H9 (cell line): ENCODE results near the gene ITGB3. TPM values are rescaled to one million over a fixed set of nuclear protein-coding genes. Genes with fewer than 3 reads are reported as not detected.

Experiments
- DNase-seq: peaks from one replicate; pipeline ENCODE4 v3.0.0-alpha.2; 2017
- H2AFZ ChIP-seq: one replicate; pipeline ENCODE4 v1.6.1; 2013; ENCODE audit warnings: mild to moderate bottlenecking, low read length, control low read depth, moderate library complexity
- H2AK5ac ChIP-seq: 2 replicates; pipeline ENCODE4 v1.6.1; 2013; ENCODE audit warnings: low read length, control low read depth, mixed read lengths; ENCODE audit not compliant: insufficient read length
- H2BK120ac ChIP-seq: one replicate; pipeline ENCODE4 v1.6.1; 2013; ENCODE audit warnings: low read depth, mild to moderate bottlenecking, low read length, control low read depth, inconsistent platforms; ENCODE audit not compliant: poor library complexity, severe bottlenecking
- H2BK12ac ChIP-seq: 2 replicates; pipeline ENCODE4 v1.6.1; 2013; ENCODE audit warnings: low read length, control low read depth, mixed read lengths, low read depth; ENCODE audit not compliant: insufficient read length
- H2BK15ac ChIP-seq: 2 replicates; pipeline ENCODE4 v1.6.1; 2013; ENCODE audit warnings: low read depth, low read length, control low read depth
- H2BK20ac ChIP-seq: one replicate; pipeline ENCODE4 v1.6.1; 2013; ENCODE audit warnings: low read depth, mild to moderate bottlenecking, low read length, control low read depth, inconsistent platforms; ENCODE audit not compliant: poor library complexity, severe bottlenecking
- H2BK5ac ChIP-seq: 2 replicates; pipeline ENCODE4 v1.6.1; 2013; ENCODE audit warnings: low read length, control low read depth, mixed read lengths; ENCODE audit not compliant: insufficient read length
- H3K14ac ChIP-seq: 2 replicates; pipeline ENCODE4 v1.6.1; 2013; ENCODE audit warnings: low read length, control low read depth; ENCODE audit not compliant: insufficient read depth
- H3K18ac ChIP-seq: 2 replicates; pipeline ENCODE4 v1.6.1; 2013; ENCODE audit warnings: low read depth, mild to moderate bottlenecking, mixed read lengths, low read length, control low read depth; ENCODE audit not compliant: insufficient read length
- H3K23ac ChIP-seq: 2 replicates; pipeline ENCODE4 v1.6.1; 2013; ENCODE audit warnings: low read length, control low read depth, mixed read lengths, low read depth; ENCODE audit not compliant: insufficient read length
- H3K23me2 ChIP-seq: 2 replicates; pipeline ENCODE4 v1.6.1; 2013; ENCODE audit warnings: low read depth, mild to moderate bottlenecking, mixed read lengths, low read length, control low read depth; ENCODE audit not compliant: insufficient read length, poor library complexity, severe bottlenecking
- H3K27ac ChIP-seq: 2 replicates; pipeline ENCODE4 v1.5.1; 2013; ENCODE audit warnings: low read length, control low read depth, mixed read lengths, low read depth; ENCODE audit not compliant: insufficient read length
- H3K27me3 ChIP-seq: 2 replicates; pipeline ENCODE4 v1.6.1; 2013; ENCODE audit warnings: low read length, control low read depth, inconsistent platforms; ENCODE audit not compliant: insufficient read depth
- H3K4ac ChIP-seq: 2 replicates; pipeline ENCODE4 v1.6.1; 2013; ENCODE audit warnings: low read depth, mild to moderate bottlenecking, control low read depth, inconsistent platforms, low read length, moderate library complexity
- H3K4me1 ChIP-seq: 2 replicates; pipeline ENCODE4 v1.6.1; 2013; ENCODE audit warnings: low read length, control low read depth, inconsistent platforms; ENCODE audit not compliant: insufficient read depth
- H3K4me2 ChIP-seq: 2 replicates; pipeline ENCODE4 v1.6.1; 2013; ENCODE audit warnings: low read length, control low read depth, mixed read lengths; ENCODE audit not compliant: insufficient read length, insufficient read depth
- H3K56ac ChIP-seq: 2 replicates; pipeline ENCODE4 v1.6.1; 2013; ENCODE audit warnings: low read depth, mild to moderate bottlenecking, mixed read lengths, low read length, control low read depth; ENCODE audit not compliant: insufficient read length
- H3K79me1 ChIP-seq: 2 replicates; pipeline ENCODE4 v1.6.1; 2013; ENCODE audit warnings: low read depth, mild to moderate bottlenecking, moderate library complexity, low read length, control low read depth, inconsistent platforms; ENCODE audit not compliant: insufficient read depth, poor library complexity, severe bottlenecking
- H3K79me2 ChIP-seq: 2 replicates; pipeline ENCODE4 v1.6.1; 2013; ENCODE audit warnings: low read length, control low read depth, inconsistent platforms; ENCODE audit not compliant: insufficient read depth
- H3K9ac ChIP-seq: 2 replicates; pipeline ENCODE4 v1.6.1; 2013; ENCODE audit warnings: low read length, control low read depth, mixed read lengths; ENCODE audit not compliant: insufficient read length; ENCODE audit errors: extremely low read depth
- H3K9me3 ChIP-seq: one replicate; pipeline ENCODE4 v1.6.1; 2013; ENCODE audit warnings: low read depth, low read length, inconsistent platforms; ENCODE audit not compliant: control insufficient read depth
- H3T11ph ChIP-seq: one replicate; pipeline ENCODE4 v1.6.1; 2013; ENCODE audit warnings: mild to moderate bottlenecking, low read length, control low read depth, inconsistent platforms
- H4K20me1 ChIP-seq: one replicate; pipeline ENCODE4 v1.6.1; 2013; ENCODE audit not compliant: control insufficient read depth, insufficient read length, insufficient read depth
- H4K5ac ChIP-seq: 2 replicates; pipeline ENCODE4 v1.6.1; 2013; ENCODE audit warnings: low read depth, mild to moderate bottlenecking, mixed read lengths, low read length, control low read depth; ENCODE audit not compliant: insufficient read length
- H4K8ac ChIP-seq: replicated peaks from 2 replicates; pipeline ENCODE4 v1.6.1; 2013; ENCODE audit warnings: low read length, control low read depth, mixed read lengths, low read depth; ENCODE audit not compliant: insufficient read length
- H4K91ac ChIP-seq: 2 replicates; pipeline ENCODE4 v1.6.1; 2013; ENCODE audit warnings: low read depth, mild to moderate bottlenecking, moderate library complexity, mixed read lengths, low read length, control low read depth; ENCODE audit not compliant: insufficient read length
- H3K27ac Mint-ChIP-seq, 3 experiments: 2 replicates in 2 of 3; 3 replicates in 1 of 3; pipeline ENCODE4 v1.8.0; 2020 to 2021; ENCODE audit warnings: mixed read lengths in 3 of 3, mild to moderate bottlenecking in 1 of 3, moderate library complexity in 1 of 3
- H3K27me3 Mint-ChIP-seq: 2 replicates; pipeline ENCODE4 v1.8.0; 2021; ENCODE audit warnings: low read depth, mild to moderate bottlenecking, moderate library complexity, mixed read lengths
- H3K36me3 Mint-ChIP-seq, 3 experiments: 2 replicates in 2 of 3; 3 replicates in 1 of 3; pipeline ENCODE4 v1.8.0; 2020 to 2021; ENCODE audit warnings: low read depth in 3 of 3, mixed read lengths in 3 of 3; ENCODE audit not compliant: insufficient read depth in 1 of 3
- H3K4me1 Mint-ChIP-seq, 2 experiments: 2 replicates each; pipeline ENCODE4 v1.8.0; 2020; ENCODE audit warnings: mixed read lengths in 2 of 2
- H3K4me3 Mint-ChIP-seq, 2 experiments: 2 replicates in 1 of 2; 3 replicates in 1 of 2; pipeline ENCODE4 v1.8.0; 2020 to 2021; ENCODE audit warnings: mild to moderate bottlenecking in 2 of 2, mixed read lengths in 2 of 2, moderate library complexity in 1 of 2
- H3K9me3 Mint-ChIP-seq, 2 experiments: 2 replicates in 1 of 2; 3 replicates in 1 of 2; pipeline ENCODE4 v1.8.0; 2020; ENCODE audit warnings: mild to moderate bottlenecking in 2 of 2, mixed read lengths in 2 of 2, moderate library complexity in 1 of 2
- WGBS: extraction: QIAGEN DNeasy Blood & Tissue Kit; methylation state at CpG from one replicate; pipeline ENCODE4 v1.1.7; 2013; ENCODE audit warnings: missing lambda C conversion rate, low lambda C conversion rate, mixed read lengths; ENCODE audit not compliant: insufficient read length; ENCODE audit errors: extremely low coverage; 5-methylcytosine and 5-hydroxymethylcytosine counted together
- total RNA-seq: library from RNA; stranded (reverse); gene quantifications from 2 replicates; pipeline ENCODE4 v1.2.1, GENCODE V29; 2021
- TF ChIP-seq, protein P1 (sequence below): fragments of 200-600 bp; sonication (generic); conservative IDR thresholded peaks from 3 replicates; pipeline ENCODE4 v1.8.0; 2021; ENCODE audit warnings: antibody characterized with exemption, mild to moderate bottlenecking

The ITGB3 gene
- total RNA-seq, 1 experiment from 2014 or later, result not detected

- Histone ChIP-seq H3K4me2 (no peak overlapping the region), H3T11ph (no peak overlapping the region), H3K56ac (no peak overlapping the region), H4K8ac (no peak overlapping the region), H3K79me1 (no peaks in the 10 kb centered on the region), H3K9ac (no peak overlapping the region), H2BK15ac (no peak overlapping the region), H3K9me3 (no peaks in the 10 kb centered on the region), H3K14ac (no peak overlapping the region), H3K27ac (no peak overlapping the region), H3K23me2 (no peaks in the 10 kb centered on the region), H4K91ac (no peak overlapping the region), H2BK20ac (no peak overlapping the region), H2BK12ac (no peak overlapping the region), H4K20me1 (no peaks in the 10 kb centered on the region), H3K23ac (no peak overlapping the region), H2AFZ (no peak overlapping the region), H4K5ac (no peak overlapping the region), H3K18ac (no peak overlapping the region), H2AK5ac (no peak overlapping the region), H3K27me3 (no peaks in the 10 kb centered on the region), H2BK120ac (no peak overlapping the region), H3K4ac (no peak overlapping the region), H2BK5ac (no peak overlapping the region), H3K79me2 (no peaks in the 10 kb centered on the region), H3K4me1 (no peaks in the 10 kb centered on the region)
- TF ChIP-seq, protein P1, sequence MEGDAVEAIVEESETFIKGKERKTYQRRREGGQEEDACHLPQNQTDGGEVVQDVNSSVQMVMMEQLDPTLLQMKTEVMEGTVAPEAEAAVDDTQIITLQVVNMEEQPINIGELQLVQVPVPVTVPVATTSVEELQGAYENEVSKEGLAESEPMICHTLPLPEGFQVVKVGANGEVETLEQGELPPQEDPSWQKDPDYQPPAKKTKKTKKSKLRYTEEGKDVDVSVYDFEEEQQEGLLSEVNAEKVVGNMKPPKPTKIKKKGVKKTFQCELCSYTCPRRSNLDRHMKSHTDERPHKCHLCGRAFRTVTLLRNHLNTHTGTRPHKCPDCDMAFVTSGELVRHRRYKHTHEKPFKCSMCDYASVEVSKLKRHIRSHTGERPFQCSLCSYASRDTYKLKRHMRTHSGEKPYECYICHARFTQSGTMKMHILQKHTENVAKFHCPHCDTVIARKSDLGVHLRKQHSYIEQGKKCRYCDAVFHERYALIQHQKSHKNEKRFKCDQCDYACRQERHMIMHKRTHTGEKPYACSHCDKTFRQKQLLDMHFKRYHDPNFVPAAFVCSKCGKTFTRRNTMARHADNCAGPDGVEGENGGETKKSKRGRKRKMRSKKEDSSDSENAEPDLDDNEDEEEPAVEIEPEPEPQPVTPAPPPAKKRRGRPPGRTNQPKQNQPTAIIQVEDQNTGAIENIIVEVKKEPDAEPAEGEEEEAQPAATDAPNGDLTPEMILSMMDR, result no peak
- Mint-ChIP-seq H3K27ac (no peak overlapping the region), H3K4me3 (no peak overlapping the region), H3K27me3 (peaks cover 9% of the 10 kb centered on the region), H3K36me3 (no peaks in the 10 kb centered on the region), H3K4me1 (peaks cover 2 to 6% of the 10 kb centered on the region in 2 experiments; a peak in 2 of 4 replicates), H3K9me3 (no peaks in the 10 kb centered on the region)
- no peak for DNase-seq
- no CpG with 5 or more reads among the region's 2 CpGs for WGBS
Observed at GRCh38 chr17:47301831-47302230, 48.2 kb downstream of the ITGB3 start.
